H9 (cell line): ENCODE data around the gene RARB. TPM values are rescaled to one million over a fixed set of nuclear protein-coding genes. Genes with fewer than 3 reads are reported as not detected.

ENCODE experiments used
- DNase-seq: peaks from one replicate; pipeline ENCODE4 v3.0.0-alpha.2; 2017
- H2AFZ ChIP-seq: one replicate; pipeline ENCODE4 v1.6.1; 2013; ENCODE audit warnings: mild to moderate bottlenecking, low read length, control low read depth, moderate library complexity
- H2AK5ac ChIP-seq: 2 replicates; pipeline ENCODE4 v1.6.1; 2013; ENCODE audit warnings: low read length, control low read depth, mixed read lengths; ENCODE audit not compliant: insufficient read length
- H2BK120ac ChIP-seq: one replicate; pipeline ENCODE4 v1.6.1; 2013; ENCODE audit warnings: low read depth, mild to moderate bottlenecking, low read length, control low read depth, inconsistent platforms; ENCODE audit not compliant: poor library complexity, severe bottlenecking
- H2BK12ac ChIP-seq: 2 replicates; pipeline ENCODE4 v1.6.1; 2013; ENCODE audit warnings: low read length, control low read depth, mixed read lengths, low read depth; ENCODE audit not compliant: insufficient read length
- H2BK15ac ChIP-seq: 2 replicates; pipeline ENCODE4 v1.6.1; 2013; ENCODE audit warnings: low read depth, low read length, control low read depth
- H2BK20ac ChIP-seq: one replicate; pipeline ENCODE4 v1.6.1; 2013; ENCODE audit warnings: low read depth, mild to moderate bottlenecking, low read length, control low read depth, inconsistent platforms; ENCODE audit not compliant: poor library complexity, severe bottlenecking
- H2BK5ac ChIP-seq: 2 replicates; pipeline ENCODE4 v1.6.1; 2013; ENCODE audit warnings: low read length, control low read depth, mixed read lengths; ENCODE audit not compliant: insufficient read length
- H3K14ac ChIP-seq: 2 replicates; pipeline ENCODE4 v1.6.1; 2013; ENCODE audit warnings: low read length, control low read depth; ENCODE audit not compliant: insufficient read depth
- H3K18ac ChIP-seq: 2 replicates; pipeline ENCODE4 v1.6.1; 2013; ENCODE audit warnings: low read depth, mild to moderate bottlenecking, mixed read lengths, low read length, control low read depth; ENCODE audit not compliant: insufficient read length
- H3K23ac ChIP-seq: 2 replicates; pipeline ENCODE4 v1.6.1; 2013; ENCODE audit warnings: low read length, control low read depth, mixed read lengths, low read depth; ENCODE audit not compliant: insufficient read length
- H3K23me2 ChIP-seq: 2 replicates; pipeline ENCODE4 v1.6.1; 2013; ENCODE audit warnings: low read depth, mild to moderate bottlenecking, mixed read lengths, low read length, control low read depth; ENCODE audit not compliant: insufficient read length, poor library complexity, severe bottlenecking
- H3K27ac ChIP-seq: 2 replicates; pipeline ENCODE4 v1.5.1; 2013; ENCODE audit warnings: low read length, control low read depth, mixed read lengths, low read depth; ENCODE audit not compliant: insufficient read length
- H3K27me3 ChIP-seq: 2 replicates; pipeline ENCODE4 v1.6.1; 2013; ENCODE audit warnings: low read length, control low read depth, inconsistent platforms; ENCODE audit not compliant: insufficient read depth
- H3K4ac ChIP-seq: 2 replicates; pipeline ENCODE4 v1.6.1; 2013; ENCODE audit warnings: low read depth, mild to moderate bottlenecking, control low read depth, inconsistent platforms, low read length, moderate library complexity
- H3K4me1 ChIP-seq: 2 replicates; pipeline ENCODE4 v1.6.1; 2013; ENCODE audit warnings: low read length, control low read depth, inconsistent platforms; ENCODE audit not compliant: insufficient read depth
- H3K4me2 ChIP-seq: 2 replicates; pipeline ENCODE4 v1.6.1; 2013; ENCODE audit warnings: low read length, control low read depth, mixed read lengths; ENCODE audit not compliant: insufficient read length, insufficient read depth
- H3K56ac ChIP-seq: 2 replicates; pipeline ENCODE4 v1.6.1; 2013; ENCODE audit warnings: low read depth, mild to moderate bottlenecking, mixed read lengths, low read length, control low read depth; ENCODE audit not compliant: insufficient read length
- H3K79me1 ChIP-seq: 2 replicates; pipeline ENCODE4 v1.6.1; 2013; ENCODE audit warnings: low read depth, mild to moderate bottlenecking, moderate library complexity, low read length, control low read depth, inconsistent platforms; ENCODE audit not compliant: insufficient read depth, poor library complexity, severe bottlenecking
- H3K79me2 ChIP-seq: 2 replicates; pipeline ENCODE4 v1.6.1; 2013; ENCODE audit warnings: low read length, control low read depth, inconsistent platforms; ENCODE audit not compliant: insufficient read depth
- H3K9ac ChIP-seq: 2 replicates; pipeline ENCODE4 v1.6.1; 2013; ENCODE audit warnings: low read length, control low read depth, mixed read lengths; ENCODE audit not compliant: insufficient read length; ENCODE audit errors: extremely low read depth
- H3K9me3 ChIP-seq: one replicate; pipeline ENCODE4 v1.6.1; 2013; ENCODE audit warnings: low read depth, low read length, inconsistent platforms; ENCODE audit not compliant: control insufficient read depth
- H3T11ph ChIP-seq: one replicate; pipeline ENCODE4 v1.6.1; 2013; ENCODE audit warnings: mild to moderate bottlenecking, low read length, control low read depth, inconsistent platforms
- H4K20me1 ChIP-seq: one replicate; pipeline ENCODE4 v1.6.1; 2013; ENCODE audit not compliant: control insufficient read depth, insufficient read length, insufficient read depth
- H4K5ac ChIP-seq: 2 replicates; pipeline ENCODE4 v1.6.1; 2013; ENCODE audit warnings: low read depth, mild to moderate bottlenecking, mixed read lengths, low read length, control low read depth; ENCODE audit not compliant: insufficient read length
- H4K8ac ChIP-seq: replicated peaks from 2 replicates; pipeline ENCODE4 v1.6.1; 2013; ENCODE audit warnings: low read length, control low read depth, mixed read lengths, low read depth; ENCODE audit not compliant: insufficient read length
- H4K91ac ChIP-seq: 2 replicates; pipeline ENCODE4 v1.6.1; 2013; ENCODE audit warnings: low read depth, mild to moderate bottlenecking, moderate library complexity, mixed read lengths, low read length, control low read depth; ENCODE audit not compliant: insufficient read length
- H3K27ac Mint-ChIP-seq, 3 experiments: 2 replicates in 2 of 3; 3 replicates in 1 of 3; pipeline ENCODE4 v1.8.0; 2020 to 2021; ENCODE audit warnings: mixed read lengths in 3 of 3, mild to moderate bottlenecking in 1 of 3, moderate library complexity in 1 of 3
- H3K27me3 Mint-ChIP-seq: 2 replicates; pipeline ENCODE4 v1.8.0; 2021; ENCODE audit warnings: low read depth, mild to moderate bottlenecking, moderate library complexity, mixed read lengths
- H3K36me3 Mint-ChIP-seq, 3 experiments: 2 replicates in 2 of 3; 3 replicates in 1 of 3; pipeline ENCODE4 v1.8.0; 2020 to 2021; ENCODE audit warnings: low read depth in 3 of 3, mixed read lengths in 3 of 3; ENCODE audit not compliant: insufficient read depth in 1 of 3
- H3K4me1 Mint-ChIP-seq, 2 experiments: 2 replicates each; pipeline ENCODE4 v1.8.0; 2020; ENCODE audit warnings: mixed read lengths in 2 of 2
- H3K4me3 Mint-ChIP-seq, 2 experiments: 2 replicates in 1 of 2; 3 replicates in 1 of 2; pipeline ENCODE4 v1.8.0; 2020 to 2021; ENCODE audit warnings: mild to moderate bottlenecking in 2 of 2, mixed read lengths in 2 of 2, moderate library complexity in 1 of 2
- H3K9me3 Mint-ChIP-seq, 2 experiments: 2 replicates in 1 of 2; 3 replicates in 1 of 2; pipeline ENCODE4 v1.8.0; 2020; ENCODE audit warnings: mild to moderate bottlenecking in 2 of 2, mixed read lengths in 2 of 2, moderate library complexity in 1 of 2
- total RNA-seq: library from RNA; stranded (reverse); gene quantifications from 2 replicates; pipeline ENCODE4 v1.2.1, GENCODE V29; 2021
- TF ChIP-seq, protein P1 (sequence below): fragments of 200-600 bp; sonication (generic); conservative IDR thresholded peaks from 3 replicates; pipeline ENCODE4 v1.8.0; 2021; ENCODE audit warnings: antibody characterized with exemption, mild to moderate bottlenecking

The RARB gene
- total RNA-seq, 1 experiment from 2014 or later: 0.22 TPM

DNA sequence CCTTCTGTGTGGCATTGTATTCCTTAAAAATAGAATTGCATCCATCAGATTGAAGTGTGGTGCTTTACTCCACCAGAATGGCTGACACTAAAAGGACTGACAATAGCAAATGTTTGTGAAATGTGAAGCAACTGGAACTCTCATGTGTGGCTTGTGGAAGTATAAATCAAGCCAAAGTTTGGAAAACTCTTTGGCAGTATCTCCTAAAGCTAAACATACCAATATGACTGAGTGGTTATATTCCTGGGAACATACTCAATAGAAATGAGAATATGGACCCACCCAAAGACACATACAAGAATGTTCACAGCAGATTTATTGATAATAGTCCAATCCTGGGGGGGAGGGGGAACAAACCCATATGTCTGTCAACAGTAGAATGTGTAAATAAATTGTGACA lies 87.1 kb downstream of the RARB start:
- Histone ChIP-seq H3K27ac (no peak overlapping the region), H3K23ac (no peak overlapping the region), H4K20me1 (no peaks in the 10 kb centered on the region), H3K79me1 (no peaks in the 10 kb centered on the region), H2BK15ac (no peak overlapping the region), H3K79me2 (no peaks in the 10 kb centered on the region), H3T11ph (no peak overlapping the region), H2BK20ac (no peak overlapping the region), H3K18ac (no peak overlapping the region), H3K23me2 (no peaks in the 10 kb centered on the region), H2AK5ac (no peak overlapping the region), H3K4me1 (no peaks in the 10 kb centered on the region; the same call in 1 of the 2 replicates), H3K4me2 (no peak overlapping the region), H4K8ac (no peak overlapping the region), H4K5ac (no peak overlapping the region), H2BK12ac (no peak overlapping the region), H2AFZ (no peak overlapping the region), H2BK120ac (no peak overlapping the region), H2BK5ac (no peak overlapping the region), H3K56ac (no peak overlapping the region), H3K9ac (no peak overlapping the region), H4K91ac (no peak overlapping the region), H3K14ac (no peak overlapping the region), H3K27me3 (no peaks in the 10 kb centered on the region), H3K4ac (no peak overlapping the region), H3K9me3 (no peaks in the 10 kb centered on the region)
- Mint-ChIP-seq H3K27me3 (no peaks in the 10 kb centered on the region), H3K27ac (no peak overlapping the region), H3K4me1 (peaks cover 12% of the 10 kb centered on the region in 2 experiments), H3K36me3 (no peaks in the 10 kb centered on the region), H3K9me3 (no peaks in the 10 kb centered on the region), H3K4me3 (no peak overlapping the region)
- DNase-seq: no peak
- TF ChIP-seq, protein P1, sequence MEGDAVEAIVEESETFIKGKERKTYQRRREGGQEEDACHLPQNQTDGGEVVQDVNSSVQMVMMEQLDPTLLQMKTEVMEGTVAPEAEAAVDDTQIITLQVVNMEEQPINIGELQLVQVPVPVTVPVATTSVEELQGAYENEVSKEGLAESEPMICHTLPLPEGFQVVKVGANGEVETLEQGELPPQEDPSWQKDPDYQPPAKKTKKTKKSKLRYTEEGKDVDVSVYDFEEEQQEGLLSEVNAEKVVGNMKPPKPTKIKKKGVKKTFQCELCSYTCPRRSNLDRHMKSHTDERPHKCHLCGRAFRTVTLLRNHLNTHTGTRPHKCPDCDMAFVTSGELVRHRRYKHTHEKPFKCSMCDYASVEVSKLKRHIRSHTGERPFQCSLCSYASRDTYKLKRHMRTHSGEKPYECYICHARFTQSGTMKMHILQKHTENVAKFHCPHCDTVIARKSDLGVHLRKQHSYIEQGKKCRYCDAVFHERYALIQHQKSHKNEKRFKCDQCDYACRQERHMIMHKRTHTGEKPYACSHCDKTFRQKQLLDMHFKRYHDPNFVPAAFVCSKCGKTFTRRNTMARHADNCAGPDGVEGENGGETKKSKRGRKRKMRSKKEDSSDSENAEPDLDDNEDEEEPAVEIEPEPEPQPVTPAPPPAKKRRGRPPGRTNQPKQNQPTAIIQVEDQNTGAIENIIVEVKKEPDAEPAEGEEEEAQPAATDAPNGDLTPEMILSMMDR: no peak
